ENCODE data around the gene SERPINA9.
"Not testable (repeated sequence)": the region's sequence is repeated elsewhere in the genome, so short reads cannot be mapped to it uniquely, and the experiment has no call there.

Gene SERPINA9

DNA sequence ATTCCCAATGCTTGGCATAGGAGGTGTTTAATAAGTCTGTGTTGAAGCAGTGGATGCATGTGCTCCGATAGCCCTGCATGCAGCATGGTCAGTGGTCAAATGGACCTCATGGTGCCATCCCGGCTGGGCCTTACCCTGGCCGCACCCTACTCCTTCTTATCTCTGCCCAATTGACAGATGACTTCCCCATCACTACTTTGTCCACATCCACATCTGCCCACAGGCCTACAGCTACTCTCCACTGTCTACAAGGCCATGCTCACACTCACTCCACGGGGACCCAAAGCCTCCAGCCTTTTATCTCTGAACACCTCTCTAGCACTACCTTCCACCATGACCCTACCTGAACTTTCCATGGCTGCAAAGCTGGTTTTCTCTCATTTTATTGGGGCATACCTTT is 34.9 kb downstream of the SERPINA9 start:
- H3K27ac ChIP-seq, result no peak overlapping the region

DNA sequence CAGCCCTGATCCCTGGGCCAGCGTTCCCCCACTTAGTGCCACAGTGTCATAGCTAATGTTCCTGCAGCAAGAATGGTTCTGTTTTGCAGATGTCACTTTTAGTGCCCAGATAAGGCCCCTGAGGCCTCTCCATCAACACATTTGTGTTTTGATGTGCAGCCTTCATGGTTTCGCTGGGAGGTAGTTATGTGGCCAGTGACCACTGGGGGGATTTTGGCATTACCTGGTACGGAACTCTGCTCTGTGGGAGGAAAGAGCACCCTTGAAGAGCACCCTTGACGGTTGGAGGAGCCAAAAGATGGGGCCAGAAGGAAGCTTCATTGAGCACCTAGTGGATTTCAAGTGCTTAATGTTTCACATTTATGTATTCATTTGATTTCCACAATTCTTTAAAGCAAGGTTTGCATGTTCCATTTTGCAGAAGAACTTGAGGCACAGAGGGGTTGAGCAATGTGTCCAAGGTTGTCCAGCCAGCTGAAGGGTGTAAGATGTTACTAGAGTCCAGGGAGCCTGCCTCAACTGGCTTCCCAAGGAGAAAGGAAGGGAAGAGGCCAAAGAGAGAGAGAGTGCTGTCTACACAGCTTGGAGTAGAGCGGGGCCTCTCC is 36.4 kb downstream of the SERPINA9 start:
- H3K27ac ChIP-seq, result no peak overlapping the region
- H3K4me3 ChIP-seq, result no peak overlapping the region

More for the DNA sequence above, 34.9 kb downstream of the SERPINA9 start:
- no peak overlapping the region for H3K4me3 ChIP-seq

DNA sequence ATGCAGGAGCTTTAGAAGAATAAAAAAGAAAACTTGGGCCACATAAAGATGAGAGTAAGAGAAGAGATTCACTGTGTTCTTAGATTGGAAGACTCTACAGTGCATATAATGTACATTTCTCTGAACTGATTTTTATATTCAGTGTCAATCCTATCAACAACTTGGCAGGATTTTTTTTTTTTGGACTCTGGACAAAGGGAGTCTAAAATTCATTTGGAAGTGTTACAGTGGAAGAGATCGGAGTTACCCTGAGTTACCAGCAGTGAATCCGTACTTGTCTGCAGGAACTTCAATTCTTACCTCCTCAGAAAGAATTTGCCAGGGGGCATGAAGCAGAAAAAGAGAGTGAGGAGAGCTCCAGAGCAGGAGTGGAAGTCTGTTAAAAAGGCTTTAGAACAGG is 47.4 kb downstream of the SERPINA9 start:
- no peak overlapping the region for H3K4me3 ChIP-seq
- no peak overlapping the region for H3K27ac ChIP-seq

DNA sequence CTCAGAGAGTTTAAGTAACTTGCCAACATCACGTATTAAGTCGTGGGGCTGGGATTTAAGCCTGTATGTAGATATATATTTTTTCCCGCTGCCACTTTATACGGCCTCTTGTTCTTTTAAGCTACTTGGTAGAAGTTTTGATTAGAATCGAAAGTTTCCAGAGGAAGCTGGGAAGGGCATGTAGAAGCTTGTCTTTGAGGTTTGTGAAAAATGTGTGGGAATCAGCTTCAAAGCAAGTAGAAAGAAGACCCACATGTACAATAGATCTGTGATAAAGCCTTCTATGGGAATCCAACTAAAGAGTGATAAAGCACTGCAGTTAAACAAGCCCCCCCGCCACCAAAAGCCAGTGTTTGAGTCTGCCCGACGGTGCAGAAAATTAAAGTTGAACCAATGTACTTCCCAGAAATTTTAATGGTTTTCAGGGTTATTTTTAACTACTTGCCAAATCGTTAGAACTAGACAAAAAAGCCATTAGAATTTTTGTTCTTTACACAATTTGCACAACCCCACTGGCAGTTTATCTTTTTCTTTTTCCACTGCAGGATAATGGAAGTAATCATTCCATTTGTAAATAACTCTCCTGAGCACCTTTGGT is 48.9 kb downstream of the SERPINA9 start:
- H3K4me3 ChIP-seq, result no peak overlapping the region
- peak overlapping the region in 1 of 21 experiments; percentile 27 for H3K27ac ChIP-seq

DNA sequence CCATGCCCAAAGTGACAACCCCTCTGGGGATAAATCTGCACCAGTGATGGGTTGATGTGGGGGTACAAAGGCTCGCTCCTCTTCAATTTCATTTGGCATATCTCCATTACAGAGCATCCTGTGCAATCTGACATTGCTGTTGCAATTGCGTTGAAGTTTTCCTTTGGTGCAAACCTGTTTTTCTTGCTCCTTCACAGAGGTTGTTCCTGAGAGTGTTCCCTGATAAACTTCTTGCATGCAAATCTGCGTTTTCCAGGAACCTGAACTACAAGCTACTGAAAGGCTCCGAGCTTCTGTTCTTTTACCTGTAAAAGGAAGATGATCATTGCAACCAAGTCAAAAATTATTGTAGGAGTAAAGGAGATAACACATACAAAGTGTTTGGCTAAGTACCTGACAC is 49.5 kb downstream of the SERPINA9 start:
- H3K4me3 ChIP-seq, result no peak overlapping the region
- peak overlapping the region in 1 of 21 experiments; percentile 27 for H3K27ac ChIP-seq

DNA sequence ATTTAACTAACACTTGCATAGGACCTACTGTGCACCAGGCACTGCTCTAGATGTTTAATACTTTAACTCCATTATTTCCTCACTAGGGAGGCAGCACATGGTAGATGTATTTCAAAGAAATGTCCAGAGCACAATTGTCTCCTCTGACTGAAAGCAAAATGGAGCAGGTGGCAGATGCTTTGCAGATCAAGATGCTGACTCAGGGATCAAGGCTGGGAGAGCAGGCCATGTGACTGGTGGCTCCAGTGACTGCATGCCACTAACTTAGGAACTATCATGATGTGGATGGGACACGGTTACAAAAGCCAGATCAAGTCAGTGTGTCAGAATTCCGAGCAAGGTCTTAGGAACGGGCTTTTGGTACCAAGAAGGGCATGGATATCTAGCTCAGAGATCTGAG is 51.6 kb downstream of the SERPINA9 start:
- Histone ChIP-seq H3K4me3 (no peak overlapping the region), H3K27ac (no peak overlapping the region)

DNA sequence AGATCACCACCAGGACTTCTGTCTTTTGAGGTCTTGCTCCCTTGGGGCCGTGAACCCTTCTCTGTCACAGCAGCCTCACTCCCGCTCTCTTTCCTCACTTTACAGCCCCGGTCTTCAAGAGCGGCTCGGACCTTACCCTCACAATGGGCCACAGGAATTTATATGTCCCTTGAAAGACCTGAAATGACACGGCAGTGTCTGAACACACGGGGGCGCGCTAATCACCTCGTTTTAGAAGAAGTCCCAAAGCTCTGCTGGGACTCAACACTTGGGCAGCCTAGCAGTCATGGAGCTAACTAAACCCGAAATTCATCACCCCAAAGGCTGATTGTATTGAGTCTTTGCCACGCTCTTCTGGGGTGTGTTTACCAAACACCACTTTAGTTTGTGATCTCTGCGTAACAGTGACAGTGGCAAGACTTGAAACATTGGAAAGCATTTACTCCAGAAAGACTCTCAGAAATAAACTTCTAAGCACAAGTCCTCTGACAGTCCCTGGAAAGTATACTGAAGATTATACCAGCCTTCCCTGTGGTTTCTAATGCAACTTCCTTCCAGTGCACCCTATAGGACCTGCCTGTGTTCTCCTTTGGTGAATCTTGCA is 52.4 kb downstream of the SERPINA9 start:
- no peak overlapping the region for H3K4me3 ChIP-seq
- H3K27ac ChIP-seq, result no peak overlapping the region

DNA sequence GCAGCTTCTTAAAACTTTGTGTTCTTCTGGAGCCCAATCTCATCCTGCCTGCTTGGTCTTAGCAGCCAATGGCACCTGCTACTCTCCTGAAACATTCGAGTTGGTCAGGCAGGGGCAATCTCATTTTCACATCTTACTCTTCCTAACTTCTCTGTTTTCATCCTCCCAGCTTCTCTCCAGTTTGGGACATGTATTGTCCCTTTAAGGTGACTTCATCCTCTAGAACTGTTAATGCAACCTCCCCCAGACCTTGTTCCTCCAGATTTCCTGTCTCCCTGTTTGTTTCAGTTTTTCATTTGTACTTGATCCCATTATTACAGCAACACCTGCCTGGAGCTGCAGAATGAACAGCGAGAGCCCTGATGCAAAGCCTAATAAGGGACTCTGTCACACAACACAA is 54.7 kb downstream of the SERPINA9 start:
- no peak overlapping the region for H3K4me3 ChIP-seq
- no peak overlapping the region for H3K27ac ChIP-seq

DNA sequence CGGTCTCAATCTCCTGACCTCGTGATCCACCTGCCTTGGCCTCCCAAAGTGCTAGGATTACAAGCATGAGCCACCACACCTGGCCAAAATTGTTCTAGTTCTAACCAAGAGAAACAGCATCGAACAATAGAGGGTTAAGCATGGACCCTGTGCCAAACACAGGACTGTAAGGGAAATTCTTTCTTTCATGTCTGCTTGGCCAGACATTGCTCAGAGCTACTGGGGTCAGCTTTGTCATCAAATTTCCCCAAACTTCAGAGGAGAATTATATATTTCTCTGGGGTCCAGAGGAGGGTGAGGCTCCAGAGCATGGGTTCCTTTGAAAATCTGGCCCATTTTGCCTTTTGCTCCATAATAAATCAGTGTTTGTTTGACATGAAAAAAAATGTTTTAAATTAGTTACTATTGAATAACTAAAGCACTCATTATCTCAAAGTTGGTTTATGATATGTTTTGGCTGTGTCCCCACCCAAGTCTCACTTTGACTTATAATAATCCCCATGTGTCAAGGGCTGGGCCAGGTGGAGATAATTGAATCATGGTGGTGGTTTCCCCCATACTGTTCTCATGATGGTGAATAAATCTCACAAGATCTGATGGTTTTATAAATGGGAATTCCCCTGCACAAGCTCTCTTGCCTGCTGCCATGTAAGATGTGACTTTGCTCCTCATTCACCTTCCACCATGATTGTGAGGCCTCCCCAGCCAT is 58.3 kb downstream of the SERPINA9 start:
- H3K27ac ChIP-seq, H3K4me3 ChIP-seq: not testable (repeated sequence)
